Sigmoid colon (tissue), 3 donors: ENCODE data around the gene DDX21.

Experiments used
- POLR2A ChIP-seq, 2 donors: fragments of 450-650 bp; IDR thresholded peaks; one replicate each; pipeline ENCODE4 v1.6.1; 2016; ENCODE audit warnings: antibody characterized with exemption in 2 of 2, mild to moderate bottlenecking in 2 of 2, moderate library complexity in 2 of 2
- TF ChIP-seq, protein P1 (sequence below), 4 experiments: fragments of 450-650 bp in 3 of 4; fragments of 200-600 bp in 1 of 4; IDR thresholded peaks; one replicate each; pipeline ENCODE4 v1.5.1; 2016 to 2019; ENCODE audit warnings: antibody characterized with exemption in 4 of 4, mild to moderate bottlenecking in 3 of 4, moderate library complexity in 2 of 4

DNA sequence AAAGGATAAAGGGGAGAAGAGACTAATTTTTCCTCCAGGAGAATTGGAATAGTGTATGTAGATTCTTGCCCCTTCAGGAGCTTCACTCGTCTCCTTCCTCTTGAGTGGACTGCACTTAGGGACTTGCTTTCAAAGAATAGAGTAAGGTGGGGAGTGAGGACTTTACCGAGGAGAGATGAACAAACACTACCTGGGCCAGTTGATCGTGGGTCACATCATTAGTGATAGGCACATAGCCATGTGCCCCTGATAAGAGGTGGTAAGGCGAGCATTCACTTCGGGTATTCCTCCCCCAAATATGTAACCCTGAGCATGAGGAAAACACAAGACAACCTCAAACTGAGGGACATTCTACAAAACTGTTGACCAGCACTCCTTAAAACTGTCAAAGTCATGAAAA, 18.0 kb downstream of the DDX21 start:
- TF ChIP-seq, protein P1, sequence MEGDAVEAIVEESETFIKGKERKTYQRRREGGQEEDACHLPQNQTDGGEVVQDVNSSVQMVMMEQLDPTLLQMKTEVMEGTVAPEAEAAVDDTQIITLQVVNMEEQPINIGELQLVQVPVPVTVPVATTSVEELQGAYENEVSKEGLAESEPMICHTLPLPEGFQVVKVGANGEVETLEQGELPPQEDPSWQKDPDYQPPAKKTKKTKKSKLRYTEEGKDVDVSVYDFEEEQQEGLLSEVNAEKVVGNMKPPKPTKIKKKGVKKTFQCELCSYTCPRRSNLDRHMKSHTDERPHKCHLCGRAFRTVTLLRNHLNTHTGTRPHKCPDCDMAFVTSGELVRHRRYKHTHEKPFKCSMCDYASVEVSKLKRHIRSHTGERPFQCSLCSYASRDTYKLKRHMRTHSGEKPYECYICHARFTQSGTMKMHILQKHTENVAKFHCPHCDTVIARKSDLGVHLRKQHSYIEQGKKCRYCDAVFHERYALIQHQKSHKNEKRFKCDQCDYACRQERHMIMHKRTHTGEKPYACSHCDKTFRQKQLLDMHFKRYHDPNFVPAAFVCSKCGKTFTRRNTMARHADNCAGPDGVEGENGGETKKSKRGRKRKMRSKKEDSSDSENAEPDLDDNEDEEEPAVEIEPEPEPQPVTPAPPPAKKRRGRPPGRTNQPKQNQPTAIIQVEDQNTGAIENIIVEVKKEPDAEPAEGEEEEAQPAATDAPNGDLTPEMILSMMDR (IDR thresholded peaks at IDR 0.05), result no peak
- no peak for TF ChIP-seq POLR2A (IDR thresholded peaks at IDR 0.05)
